Uterus (tissue), 2 donors: Measurements from ENCODE around the gene RHOA.

ENCODE experiments used
- CTCF ChIP-seq, 4 experiments: fragments of 200-600 bp in 2 of 4; fragments of 450-650 bp in 2 of 4; sonication (generic) in 2 of 4; IDR thresholded peaks; one replicate each; pipeline ENCODE4 v1.5.1; 2016 to 2019; ENCODE audit warnings: antibody characterized with exemption in 4 of 4, mild to moderate bottlenecking in 2 of 4, moderate library complexity in 1 of 4
- POLR2A ChIP-seq, 2 donors: fragments of 450-650 bp; IDR thresholded peaks; one replicate each; pipeline ENCODE4 v1.6.1; 2016; ENCODE audit warnings: antibody characterized with exemption in 2 of 2, mild to moderate bottlenecking in 1 of 2, moderate library complexity in 1 of 2

DNA sequence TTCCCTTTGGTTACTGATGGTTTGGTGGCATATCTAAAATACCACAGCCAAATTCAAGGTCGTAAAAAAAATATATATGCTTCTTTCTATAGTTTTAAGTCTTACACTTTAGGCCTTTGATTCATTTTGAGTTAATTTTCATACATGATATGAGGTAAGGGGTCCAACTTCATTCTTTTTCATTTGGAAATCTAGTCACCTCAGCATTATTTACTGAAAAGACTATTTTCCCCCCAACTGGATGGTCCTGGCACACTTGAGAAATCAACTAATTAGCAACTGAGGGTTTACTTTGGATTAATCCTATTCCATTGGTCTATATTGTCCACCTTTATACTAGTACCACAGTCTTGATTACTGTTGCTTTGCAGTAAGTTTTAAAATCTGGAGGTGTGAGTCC lies 26.2 kb downstream of the RHOA start:
- TF ChIP-seq CTCF (IDR thresholded peaks at IDR 0.05) (no peak), POLR2A (IDR thresholded peaks at IDR 0.05) (no peak)
